ENCODE measurements around the gene SLC43A1. TPM values are rescaled to one million over a fixed set of nuclear protein-coding genes. Genes with fewer than 3 reads are reported as not detected.
"Not testable (repeated sequence)": the region's sequence is repeated elsewhere in the genome, so short reads cannot be mapped to it uniquely, and the experiment has no call there.

Gene SLC43A1
- polyA plus RNA-seq, 3 donors = 9.8 to 155 (median 16.0) TPM

- whole genome bisulfite sequencing, 3 donors = 10 to 13% (median 12%) methylated on average over 19 of the region's 19 CpGs
- no peak overlapping the region for H3K27ac ChIP-seq (ENCODE audit: low read depth, low read length)
These were observed 58.4 kb downstream of the SLC43A1 start for GRCh38 chr11:57456960-57457642.

- 67 to 78% (median 76%) methylated on average over 2 of the region's 2 CpGs for WGBS, 3 donors
- no peak overlapping the region for H3K27ac ChIP-seq (ENCODE audit: low read depth, low read length)
These were observed 61.8 kb downstream of the SLC43A1 start for GRCh38 chr11:57453543-57454177.

- no peak overlapping the region for H3K27ac ChIP-seq (ENCODE audit: low read depth, low read length)
- WGBS, 3 donors = 67 to 83% (median 81%) methylated on average over 1 of the region's 1 CpG
These were observed 69.4 kb downstream of the SLC43A1 start for GRCh38 chr11:57446055-57446454.

- not testable (repeated sequence) for H3K27ac ChIP-seq (ENCODE audit: low read depth, low read length)
- 85 to 88% (median 86%) methylated on average over 9 of the region's 9 CpGs for WGBS, 3 donors
These were observed 70.4 kb downstream of the SLC43A1 start for GRCh38 chr11:57445122-57445394.

GRCh38 chr11:57444362-57445121, 71.0 kb downstream of the SLC43A1 start:
- H3K27ac ChIP-seq (ENCODE audit: low read depth, low read length) = no peak overlapping the region
- 80 to 82% (median 81%) methylated on average over 9 of the region's 9 CpGs for WGBS, 3 donors

- H3K27ac ChIP-seq (ENCODE audit: low read depth, low read length) = no peak overlapping the region
- WGBS, 3 donors = 76 to 93% (median 90%) methylated on average over 4 of the region's 4 CpGs
These were observed 74.6 kb downstream of the SLC43A1 start for GRCh38 chr11:57440744-57441414.

GRCh38 chr11:57439786-57440185, 75.7 kb downstream of the SLC43A1 start:
- no peak overlapping the region for H3K27ac ChIP-seq (ENCODE audit: low read depth, low read length)
- WGBS, 3 donors = 80 to 93% (median 81%) methylated on average over 6 of the region's 6 CpGs

- WGBS, 3 donors = 79 to 91% (median 89%) methylated on average over 12 of the region's 12 CpGs
- no peak overlapping the region for H3K27ac ChIP-seq (ENCODE audit: low read depth, low read length)
These were observed 76.9 kb downstream of the SLC43A1 start for GRCh38 chr11:57438345-57439285.

- 87 to 93% (median 90%) methylated on average over 7 of the region's 7 CpGs for WGBS, 3 donors
- H3K27ac ChIP-seq (ENCODE audit: low read depth, low read length) = no peak overlapping the region
These were observed 79.5 kb downstream of the SLC43A1 start for GRCh38 chr11:57436031-57436430.

GRCh38 chr11:57434640-57435546, 80.6 kb downstream of the SLC43A1 start:
- H3K27ac ChIP-seq (ENCODE audit: low read depth, low read length) = no peak overlapping the region
- WGBS, 3 donors = 65 to 79% (median 69%) methylated on average over 15 of the region's 15 CpGs

Other genes starting within 250 kb of the SLC43A1 start
- 100 to 1,000 TPM in 2 of 3 donors, 10 to 100 TPM in 1; 69.8 to 237 (median 176) TPM for gene TNKS1BP1, start 190.8 kb downstream of the SLC43A1 start, polyA plus RNA-seq
- 10 to 100 TPM; 57.0 to 63.0 (median 60.1) TPM for gene SSRP1, start 179.8 kb downstream of the SLC43A1 start, polyA plus RNA-seq
- under 1 TPM in 1 of 3 donors, not detected in 2; 0.02 TPM for gene P2RX3, start 177.3 kb downstream of the SLC43A1 start, polyA plus RNA-seq
- not detected for gene PRG3, start 134.6 kb downstream of the SLC43A1 start, polyA plus RNA-seq
- under 1 TPM; 0.13 to 0.79 (median 0.13) TPM for gene PRG2, start 125.1 kb downstream of the SLC43A1 start, polyA plus RNA-seq
- 10 to 100 TPM in 2 of 3 donors, 1 to 10 TPM in 1; 9.9 to 51.2 (median 40.7) TPM for gene SLC43A3, start 88.6 kb downstream of the SLC43A1 start, polyA plus RNA-seq
- 1 to 10 TPM in 2 of 3 donors, under 1 TPM in 1; 0.56 to 2.1 (median 1.4) TPM for gene RTN4RL2, start 55.2 kb downstream of the SLC43A1 start, polyA plus RNA-seq
- 10 to 100 TPM; 32.4 to 67.7 (median 57.2) TPM for gene TIMM10, start 15.1 kb upstream of the SLC43A1 start, polyA plus RNA-seq
- gene SMTNL1, start 21.9 kb upstream of the SLC43A1 start, polyA plus RNA-seq = under 1 TPM in 1 of 3 donors, not detected in 2; 0.07 TPM
- 100 to 1,000 TPM in 1 of 3 donors, 10 to 100 TPM in 2; 20.1 to 111 (median 38.6) TPM for gene UBE2L6, start 52.0 kb upstream of the SLC43A1 start, polyA plus RNA-seq
- gene SERPING1, start 82.0 kb upstream of the SLC43A1 start, polyA plus RNA-seq = 100 to 1,000 TPM; 163 to 672 (median 549) TPM
- gene YPEL4, start 134.2 kb upstream of the SLC43A1 start, polyA plus RNA-seq = 1 to 10 TPM in 1 of 3 donors, under 1 TPM in 2; 0.17 to 3.5 (median 0.58) TPM
- gene CLP1, start 142.1 kb upstream of the SLC43A1 start, polyA plus RNA-seq = 10 to 100 TPM in 1 of 3 donors, 1 to 10 TPM in 2; 5.5 to 13.6 (median 6.1) TPM
- gene ZDHHC5, start 152.4 kb upstream of the SLC43A1 start, polyA plus RNA-seq = 10 to 100 TPM; 17.5 to 34.6 (median 18.0) TPM
- gene MED19, start 196.5 kb upstream of the SLC43A1 start, polyA plus RNA-seq = 10 to 100 TPM in 2 of 3 donors, 1 to 10 TPM in 1; 7.7 to 11.8 (median 10.6) TPM
- 10 to 100 TPM; 43.1 to 82.9 (median 45.8) TPM for gene TMX2, start 196.9 kb upstream of the SLC43A1 start, polyA plus RNA-seq
- gene SELENOH, start 225.8 kb upstream of the SLC43A1 start, polyA plus RNA-seq = 100 to 1,000 TPM in 2 of 3 donors, 10 to 100 TPM in 1; 87.2 to 133 (median 130) TPM
- gene BTBD18, start 236.1 kb upstream of the SLC43A1 start, polyA plus RNA-seq = not detected
- gene CTNND1, start 246.1 kb upstream of the SLC43A1 start, polyA plus RNA-seq = 10 to 100 TPM; 38.6 to 49.1 (median 45.3) TPM